H1 (cell line): ENCODE results near the gene ACACA. TPM values are rescaled to one million over a fixed set of nuclear protein-coding genes. Genes with fewer than 3 reads are reported as not detected.

Experiments
- CTCF ChIA-PET: fragments of 300-600 bp; sonication (Branson Sonifier 250); formaldehyde crosslinking; loops from one replicate; lab custom pipeline; 2021; ENCODE audit not compliant: partially characterized antibody; lab: Charles Lee
- POLR2A ChIA-PET: fragments of 300-600 bp; sonication (Branson Sonifier 250); formaldehyde crosslinking; loops from one replicate; lab custom pipeline; 2021; ENCODE audit warnings: inconsistent platforms; ENCODE audit not compliant: partially characterized antibody; lab: Charles Lee
- DNase-seq, 2 experiments: peaks; one replicate each; pipeline versions ENCODE4 v3.0.0 to v3.0.0-alpha.2; 2010 to 2022; ENCODE audit warnings: low spot score in 2 of 2, low read depth in 1 of 2, mixed read lengths in 1 of 2
- FAIRE-seq: peaks from 2 replicates; lab custom pipeline; 2011; peaks lifted over from hg19 to GRCh38; lab: Jason Lieb, UNC
- H2AFZ ChIP-seq: 2 replicates; pipeline ENCODE4 v1.8.1; 2012; ENCODE audit warnings: low read length, inconsistent platforms
- H2AK5ac ChIP-seq: 2 replicates; pipeline ENCODE4 v1.6.1; 2013; ENCODE audit warnings: low read depth, low read length
- H2BK120ac ChIP-seq: replicated peaks from 2 replicates; pipeline ENCODE3; 2013; ENCODE audit warnings: low read depth, low read length, inconsistent platforms
- H2BK12ac ChIP-seq: 2 replicates; pipeline ENCODE4 v1.6.1; 2013; ENCODE audit warnings: low read depth, low read length
- H2BK15ac ChIP-seq: 2 replicates; pipeline ENCODE4 v1.6.1; 2013; ENCODE audit warnings: low read length
- H2BK20ac ChIP-seq: 2 replicates; pipeline ENCODE4 v1.6.1; 2013; ENCODE audit warnings: low read length
- H2BK5ac ChIP-seq: 2 replicates; pipeline ENCODE4 v1.6.1; 2013; ENCODE audit warnings: low read depth, low read length
- H3K14ac ChIP-seq: 2 replicates; pipeline ENCODE4 v1.6.1; 2013; ENCODE audit warnings: inconsistent platforms; ENCODE audit not compliant: insufficient read length
- H3K18ac ChIP-seq: 2 replicates; pipeline ENCODE4 v1.6.1; 2013; ENCODE audit warnings: low read length; ENCODE audit errors: extremely low read depth
- H3K23ac ChIP-seq: 2 replicates; pipeline ENCODE4 v1.6.1; 2013; ENCODE audit warnings: inconsistent platforms; ENCODE audit not compliant: insufficient read length
- H3K23me2 ChIP-seq: 2 replicates; pipeline ENCODE4 v1.6.1; 2013; ENCODE audit warnings: low read depth, low read length
- H3K27ac ChIP-seq: 2 replicates; pipeline ENCODE4 v1.6.1; 2011; ENCODE audit warnings: low read depth, low read length, inconsistent platforms
- H3K27me3 ChIP-seq, 4 experiments: replicated peaks in 1 of 4; 1 replicate in 1 of 4; 2 replicates in 3 of 4; pipeline versions ENCODE4 v1.6.1 to v1.8.1; 2011 to 2013; ENCODE audit warnings: low read length in 3 of 4, mild to moderate bottlenecking in 3 of 4, inconsistent platforms in 2 of 4, mixed read lengths in 2 of 4, moderate library complexity in 1 of 4; ENCODE audit not compliant: control insufficient read depth in 3 of 4, insufficient read depth in 3 of 4; ENCODE audit errors: extremely low read depth in 1 of 4
- H3K36me3 ChIP-seq, 4 experiments: 2 replicates each; pipeline versions ENCODE4 v1.6.1 to v1.8.1; 2011 to 2013; ENCODE audit warnings: mild to moderate bottlenecking in 4 of 4, low read length in 3 of 4, moderate library complexity in 2 of 4, control low read depth in 1 of 4, inconsistent platforms in 1 of 4; ENCODE audit not compliant: insufficient read depth in 4 of 4, control insufficient read depth in 2 of 4
- H3K4ac ChIP-seq: replicated peaks from 2 replicates; pipeline ENCODE3; 2013; ENCODE audit warnings: low read length, low read depth, mixed read lengths, inconsistent platforms; ENCODE audit not compliant: insufficient read length
- H3K4me1 ChIP-seq, 4 experiments: replicated peaks in 1 of 4; 1 replicate in 1 of 4; 2 replicates in 3 of 4; pipeline versions ENCODE4 v1.6.1 to v1.8.1; 2011 to 2013; ENCODE audit warnings: low read length in 3 of 4, inconsistent platforms in 2 of 4, mixed read lengths in 1 of 4; ENCODE audit not compliant: insufficient read depth in 4 of 4, control insufficient read depth in 3 of 4
- H3K4me2 ChIP-seq, 2 experiments: 2 replicates each; pipeline versions ENCODE4 v1.6.1 to v1.8.1; 2011 to 2013; ENCODE audit warnings: low read depth in 2 of 2, low read length in 2 of 2, control low read depth in 1 of 2, inconsistent platforms in 1 of 2, mild to moderate bottlenecking in 1 of 2; ENCODE audit not compliant: insufficient read depth in 1 of 2
- H3K4me3 ChIP-seq, 4 experiments: fragments of 200-600, 300-600 bp in 1 of 4; sonication (generic), shearing (Covaris generic), sonication (Bioruptor Twin) in 1 of 4; 2 replicates each; pipeline versions ENCODE4 v1.5.1 to v1.8.1; 2011 to 2016; ENCODE audit warnings: low read length in 4 of 4, low read depth in 3 of 4, control low read depth in 2 of 4, inconsistent platforms in 2 of 4, mild to moderate bottlenecking in 2 of 4, mixed read lengths in 1 of 4, moderate library complexity in 1 of 4; ENCODE audit not compliant: insufficient read depth in 2 of 4; ENCODE audit errors: extremely low read depth in 1 of 4
- H3K56ac ChIP-seq: replicated peaks from 2 replicates; pipeline ENCODE3; 2013; ENCODE audit warnings: low read depth, mild to moderate bottlenecking, mixed read lengths, low read length, inconsistent platforms; ENCODE audit not compliant: insufficient read length
- H3K79me1 ChIP-seq: 2 replicates; pipeline ENCODE4 v1.6.1; 2013; ENCODE audit warnings: low read depth, low read length, control low read depth
- H3K79me2 ChIP-seq, 2 experiments: 2 replicates each; pipeline versions ENCODE4 v1.6.1 to v1.8.1; 2012 to 2013; ENCODE audit warnings: low read length in 2 of 2, mild to moderate bottlenecking in 2 of 2, inconsistent platforms in 1 of 2; ENCODE audit not compliant: insufficient read depth in 2 of 2, control insufficient read depth in 1 of 2
- H3K9ac ChIP-seq, 4 experiments: replicated peaks in 1 of 4; 1 replicate in 1 of 4; 2 replicates in 3 of 4; pipeline versions ENCODE4 v1.6.1 to v1.8.1; 2011 to 2013; ENCODE audit warnings: low read depth in 3 of 4, low read length in 3 of 4, control low read depth in 2 of 4, mild to moderate bottlenecking in 2 of 4, moderate library complexity in 2 of 4, inconsistent platforms in 1 of 4; ENCODE audit errors: extremely low read depth in 1 of 4
- H3K9me3 ChIP-seq, 2 experiments: 2 replicates each; pipeline versions ENCODE4 v1.6.1 to v1.8.1; 2012 to 2013; ENCODE audit warnings: mild to moderate bottlenecking in 2 of 2, moderate library complexity in 2 of 2, control low read depth in 1 of 2, inconsistent platforms in 1 of 2, low read depth in 1 of 2, low read length in 1 of 2, mixed read lengths in 1 of 2; ENCODE audit not compliant: insufficient read depth in 2 of 2
- H4K20me1 ChIP-seq, 2 experiments: replicated peaks in 1 of 2; 2 replicates each; pipeline versions ENCODE3 to v1.8.1; 2011 to 2013; ENCODE audit warnings: inconsistent platforms in 2 of 2, low read length in 2 of 2, mild to moderate bottlenecking in 1 of 2; ENCODE audit not compliant: insufficient read depth in 2 of 2, control insufficient read depth in 1 of 2
- H4K5ac ChIP-seq: 2 replicates; pipeline ENCODE4 v1.6.1; 2013; ENCODE audit warnings: low read length, low read depth, mixed read lengths, inconsistent platforms; ENCODE audit not compliant: insufficient read length
- H4K8ac ChIP-seq: 2 replicates; pipeline ENCODE4 v1.8.0; 2013; ENCODE audit warnings: mild to moderate bottlenecking, moderate library complexity, low read length, inconsistent platforms; ENCODE audit not compliant: insufficient read depth; ENCODE audit errors: extremely low read depth
- H4K91ac ChIP-seq: replicated peaks from 2 replicates; pipeline ENCODE3; 2013; ENCODE audit warnings: low read length, mixed read lengths, inconsistent platforms; ENCODE audit not compliant: insufficient read length
- POLR2A ChIP-seq, 2 experiments: IDR thresholded peaks; 1 replicate in 1 of 2; 2 replicates in 1 of 2; pipeline ENCODE4 v1.6.1; 2011; ENCODE audit warnings: low read depth in 2 of 2, low read length in 2 of 2, mild to moderate bottlenecking in 2 of 2; ENCODE audit errors: control extremely low read depth in 1 of 2
- WGBS, 2 experiments: shearing (Covaris generic) in 1 of 2; methylation state at CpG; one replicate each; pipeline versions ENCODE4 v1.1.6 to v1.1.7; 2013 to 2015; ENCODE audit warnings: low lambda C conversion rate in 2 of 2, mixed read lengths in 2 of 2, inconsistent platforms in 1 of 2, low coverage in 1 of 2, missing lambda C conversion rate in 1 of 2; ENCODE audit not compliant: insufficient replicate concordance in 2 of 2, insufficient coverage in 1 of 2, insufficient read length in 1 of 2; ENCODE audit errors: extremely low coverage in 1 of 2, missing lambda C conversion rate in 1 of 2; 5-methylcytosine and 5-hydroxymethylcytosine counted together
- polyA plus RNA-seq, 7 experiments: library from polyadenylated mRNA; depleted of rRNA in 3 of 7; stranded (reverse) in 5 of 7; unstranded in 2 of 7; fragments of >200 nt in 5 of 7; fragments of 200-250 nt in 2 of 7; gene quantifications; 1 replicate in 5 of 7; 2 replicates in 1 of 7; 4 replicates in 1 of 7; pipeline versions ENCODE4 v1.2.1 to v1.2.3, GENCODE V29; 2011 to 2013; ENCODE audit warnings: missing spikeins in 2 of 7, mixed read lengths in 2 of 7
- total RNA-seq: library from RNA; stranded (reverse); fragmentation: NEBNext Ultra II Directional; extraction: Animal tissue kit (Norgen Biotek cat#: 25700); gene quantifications from 2 replicates; pipeline ENCODE4 v1.2.1, GENCODE V29; 2021

ACACA gene
- total and polyA plus RNA-seq, 2 of the 8 experiments (the other 6 are each of a cell fraction or from before 2014, with no cell fraction given), result 74.0 to 160 TPM

DNA sequence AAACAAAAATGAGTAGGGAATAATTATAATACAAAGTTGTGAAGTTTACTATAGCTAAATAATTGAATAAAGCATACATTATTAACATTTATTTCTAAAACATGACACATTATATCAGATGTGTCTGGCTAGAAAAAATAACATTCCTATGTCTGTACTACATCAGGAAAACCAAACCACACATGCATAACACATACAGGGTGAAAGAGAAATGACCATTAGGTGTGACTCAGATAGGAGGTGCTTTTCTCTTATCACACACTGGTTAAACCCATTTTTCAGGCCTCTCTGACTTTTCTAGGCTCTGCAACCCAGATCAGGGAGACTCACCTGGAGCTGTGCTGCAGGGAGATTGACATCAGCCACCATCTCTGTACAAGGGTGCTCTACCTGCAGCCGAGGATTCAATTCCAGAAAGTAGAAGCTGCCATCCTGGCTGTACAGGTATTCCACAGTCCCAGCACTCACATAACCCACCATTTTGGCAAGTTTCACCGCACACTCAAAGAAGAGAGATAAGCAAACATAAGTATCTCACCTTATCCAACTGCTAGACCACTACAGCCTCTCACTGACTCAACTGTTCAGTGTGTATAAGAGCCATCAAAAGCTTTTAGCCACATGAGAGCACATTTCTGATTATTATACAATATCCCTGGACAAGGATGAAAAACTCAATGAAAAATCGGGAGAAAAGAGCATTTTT is 147.5 kb downstream of the ACACA start:
- peaks cover 3 to 73% (median 26%) of the 10 kb centered on the region in 4 experiments; a peak in 7 of 8 replicates for H3K36me3 ChIP-seq
- no peak for TF ChIP-seq POLR2A (IDR thresholded peaks at IDR 0.05; ENCODE audit: control extremely low read depth in 1 of 2, low read depth in 2 of 2, low read length in 2 of 2)

More for the DNA sequence above, 147.5 kb downstream of the ACACA start:
- Histone ChIP-seq H3K4me1 (no peaks in the 10 kb centered on the region), H4K5ac (no peak overlapping the region), H3K27ac (no peak overlapping the region), H3K79me1 (no peaks in the 10 kb centered on the region), H3K56ac (no peak overlapping the region), H3K9me3 (no peaks in the 10 kb centered on the region), H2BK5ac (no peak overlapping the region), H2AK5ac (no peak overlapping the region), H2AFZ (no peak overlapping the region), H3K23ac (no peak overlapping the region), H4K20me1 (peaks cover 0 to 2% of the 10 kb centered on the region in 2 experiments), H2BK12ac (no peak overlapping the region), H3K79me2 (no peaks in the 10 kb centered on the region), H3K18ac (no peak overlapping the region), H3K23me2 (no peaks in the 10 kb centered on the region), H3K4ac (no peak overlapping the region), H3K27me3 (no peaks in the 10 kb centered on the region), H2BK20ac (no peak overlapping the region), H2BK120ac (no peak overlapping the region), H4K8ac (no peak overlapping the region), H2BK15ac (no peak overlapping the region), H4K91ac (no peak overlapping the region), H3K9ac (no peak overlapping the region), H3K4me3 (no peak overlapping the region), H3K14ac (no peak overlapping the region), H3K4me2 (no peak overlapping the region)
- ChIA-PET CTCF (no interaction called here), POLR2A (no interaction called here)
- WGBS, 2 experiments, result 75% methylated on average over 3 of the region's 3 CpGs; no CpG with 5 or more reads in 1 of the 2 experiments
- DNase-seq (no peak), FAIRE-seq (no peak)
